Activated T-helper 1 cell treated with anti-CD3 and anti-CD28 coated beads, Interleukin-2, amount 50 U/mL, for 16 hours (primary cell): ENCODE measurements around the gene GABRB3.

Source experiments
- DNase-seq, 2 donors: peaks; one replicate each; pipeline ENCODE4 v3.0.0-alpha.2; 2020; ENCODE audit warnings: low read depth in 1 of 2, low spot score in 1 of 2

Gene GABRB3

GRCh38 chr15:26679927-26680326 is 92.9 kb downstream of the GABRB3 start:
- DNase-seq = no peak

- DNase-seq = no peak
Measured at GRCh38 chr15:26676115-26676514, 96.8 kb downstream of the GABRB3 start.

GRCh38 chr15:26674467-26674866 is 98.4 kb downstream of the GABRB3 start:
- DNase-seq = no peak

GRCh38 chr15:26673445-26673844 is 99.4 kb downstream of the GABRB3 start:
- DNase-seq = no peak

GRCh38 chr15:26670116-26670515 is 102.8 kb downstream of the GABRB3 start:
- no peak for DNase-seq

- DNase-seq = no peak
Measured at GRCh38 chr15:26667222-26667988, 105.5 kb downstream of the GABRB3 start.

- DNase-seq = no peak
Measured at GRCh38 chr15:26665957-26666791, 106.7 kb downstream of the GABRB3 start.

- DNase-seq = no peak
Measured at GRCh38 chr15:26662283-26662682, 110.6 kb downstream of the GABRB3 start.

- no peak for DNase-seq
Measured at GRCh38 chr15:26661748-26662147, 111.1 kb downstream of the GABRB3 start.

GRCh38 chr15:26661107-26661506 is 111.8 kb downstream of the GABRB3 start:
- no peak for DNase-seq

- DNase-seq = no peak
Measured at GRCh38 chr15:26660241-26660640, 112.6 kb downstream of the GABRB3 start.

GRCh38 chr15:26658290-26658689 is 114.6 kb downstream of the GABRB3 start:
- no peak for DNase-seq

- DNase-seq = no peak
Measured at GRCh38 chr15:26656080-26656479, 116.8 kb downstream of the GABRB3 start.

- DNase-seq = no peak
Measured at GRCh38 chr15:26651909-26652308, 121.0 kb downstream of the GABRB3 start.

GRCh38 chr15:26648676-26649075 is 124.2 kb downstream of the GABRB3 start:
- no peak for DNase-seq

- no peak for DNase-seq
Measured at GRCh38 chr15:26644948-26645347, 127.9 kb downstream of the GABRB3 start.

- DNase-seq = no peak
Measured at GRCh38 chr15:26641144-26641543, 131.7 kb downstream of the GABRB3 start.

GRCh38 chr15:26640601-26641000 is 132.3 kb downstream of the GABRB3 start:
- no peak for DNase-seq

- no peak for DNase-seq
Measured at GRCh38 chr15:26639966-26640365, 132.9 kb downstream of the GABRB3 start.

- DNase-seq = no peak
Measured at GRCh38 chr15:26635614-26636013, 137.3 kb downstream of the GABRB3 start.

- DNase-seq = no peak
Measured at GRCh38 chr15:26635105-26635504, 137.8 kb downstream of the GABRB3 start.

GRCh38 chr15:26634319-26634718 is 138.5 kb downstream of the GABRB3 start:
- DNase-seq = no peak
